Measurements from ENCODE around the gene SEC23B. TPM values are rescaled to one million over a fixed set of nuclear protein-coding genes. Genes with fewer than 3 reads are reported as not detected.

SEC23B gene
- total and polyA plus RNA-seq, 10 donors: 7.2 to 67.5 (median 53.2) TPM

Small RNAs within 50 kb of the gene (microRNA-seq; reads per million reads assigned to microRNA genes)
- gene MIR3192: 0.57 to 1.8 (median 1.1) reads per million in 3 donors

Small RNAs within 50 kb of the gene (small RNA-seq; reads per million reads assigned to genes)
- gene MIR3192 (0 reads per million in 4 donors), gene RN7SL638P (0 reads per million in 4 donors), gene RNU6ATAC34P (0 reads per million in 4 donors)

Other genes starting within 250 kb of the SEC23B start
- 10 to 100 TPM in 6 of 7 donors, 1 to 10 TPM in 1; 9.5 to 16.9 (median 15.0) TPM for gene ZNF133, start 219.4 kb upstream of the SEC23B start, total RNA-seq
- gene ZNF133, start 219.4 kb upstream of the SEC23B start, polyA plus RNA-seq: 10 to 100 TPM in 2 of 3 donors, 1 to 10 TPM in 1; 8.7 to 15.6 (median 12.2) TPM
- 1 to 10 TPM; 1.4 to 4.1 (median 2.8) TPM for gene DZANK1, start 40.9 kb upstream of the SEC23B start, total RNA-seq
- 1 to 10 TPM; 1.5 to 2.2 (median 2.0) TPM for gene DZANK1, start 40.9 kb upstream of the SEC23B start, polyA plus RNA-seq
- 10 to 100 TPM in 1 of 7 donors, 1 to 10 TPM in 6; 6.9 to 12.0 (median 7.4) TPM for gene POLR3F, start 40.5 kb upstream of the SEC23B start, total RNA-seq
- gene POLR3F, start 40.5 kb upstream of the SEC23B start, polyA plus RNA-seq: 1 to 10 TPM; 6.7 to 9.5 (median 8.2) TPM
- gene RBBP9, start 10.7 kb upstream of the SEC23B start, total RNA-seq: 10 to 100 TPM in 5 of 7 donors, 1 to 10 TPM in 2; 7.3 to 13.4 (median 10.9) TPM
- 1 to 10 TPM; 2.8 to 5.5 (median 4.1) TPM for gene RBBP9, start 10.7 kb upstream of the SEC23B start, polyA plus RNA-seq
- 100 to 1,000 TPM in 1 of 7 donors, 10 to 100 TPM in 6; 36.5 to 104 (median 47.7) TPM for gene SMIM26, start 59.5 kb downstream of the SEC23B start, total RNA-seq
- gene SMIM26, start 59.5 kb downstream of the SEC23B start, polyA plus RNA-seq: 100 to 1,000 TPM; 116 to 127 (median 126) TPM
- 10 to 100 TPM; 18.3 to 29.7 (median 24.6) TPM for gene DTD1, start 80.1 kb downstream of the SEC23B start, total RNA-seq
- 10 to 100 TPM; 17.4 to 22.8 (median 21.8) TPM for gene DTD1, start 80.1 kb downstream of the SEC23B start, polyA plus RNA-seq